Ectodermal cell (in vitro differentiated cells): ENCODE data around the gene LRRC4B.
"Not testable (repeated sequence)": the region's sequence is repeated elsewhere in the genome, so short reads cannot be mapped to it uniquely, and the experiment has no call there.

ENCODE experiments used
- H3K27ac ChIP-seq: 2 replicates; pipeline ENCODE4 v1.7.0; 2013; ENCODE audit warnings: mild to moderate bottlenecking, low read depth, low read length; ENCODE audit not compliant: insufficient read depth, poor library complexity, severe bottlenecking
- H3K27me3 ChIP-seq: 2 replicates; pipeline ENCODE4 v1.7.0; 2013; ENCODE audit warnings: mild to moderate bottlenecking, low read length; ENCODE audit not compliant: insufficient read depth, control insufficient read depth, poor library complexity, severe bottlenecking
- H3K36me3 ChIP-seq: one replicate; pipeline ENCODE4 v1.7.0; 2013; ENCODE audit warnings: low read length; ENCODE audit not compliant: control insufficient read depth, insufficient read depth
- H3K4me1 ChIP-seq: one replicate; pipeline ENCODE4 v1.7.0; 2013; ENCODE audit warnings: low read length; ENCODE audit not compliant: control insufficient read depth, insufficient read depth
- H3K4me3 ChIP-seq: 2 replicates; pipeline ENCODE4 v1.7.0; 2013; ENCODE audit warnings: low read depth, low read length, control low read depth; ENCODE audit not compliant: insufficient read depth
- H3K9me3 ChIP-seq: 2 replicates; pipeline ENCODE4 v1.7.0; 2013; ENCODE audit warnings: mild to moderate bottlenecking, low read length, moderate library complexity; ENCODE audit not compliant: control insufficient read depth
- WGBS, 2 experiments: methylation state at CpG; one replicate each; pipeline ENCODE4 v1.1.7; 2013; ENCODE audit warnings: missing lambda C conversion rate in 2 of 2; 5-methylcytosine and 5-hydroxymethylcytosine counted together

LRRC4B gene

DNA sequence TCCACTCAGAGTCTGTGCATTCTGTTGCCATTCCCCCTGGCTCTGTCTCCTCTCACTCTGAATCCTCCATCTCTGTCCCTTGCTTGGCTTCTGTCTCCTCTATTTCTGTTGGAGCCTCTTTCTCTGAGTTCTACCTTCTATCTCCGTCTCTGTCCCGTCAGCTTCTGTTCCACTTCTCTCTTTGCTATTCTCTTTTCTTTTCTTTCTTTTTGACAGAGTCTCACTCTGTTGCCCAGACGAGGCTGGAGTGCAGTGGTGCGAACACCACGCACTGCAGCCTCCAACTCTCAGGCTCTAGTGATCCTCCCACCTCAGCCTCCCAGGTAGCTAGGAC is 33.8 kb upstream of the LRRC4B start:
- H3K4me3 ChIP-seq, result no peak overlapping the region
- no peaks in the 10 kb centered on the region for H3K4me1 ChIP-seq
- H3K27me3 ChIP-seq, result peaks cover 16% of the 10 kb centered on the region
- no peaks in the 10 kb centered on the region for H3K36me3 ChIP-seq
- H3K9me3 ChIP-seq, result no peaks in the 10 kb centered on the region
- H3K27ac ChIP-seq, result no peak overlapping the region
- WGBS, 2 experiments, result 87% methylated on average over 5 of the region's 5 CpGs

DNA sequence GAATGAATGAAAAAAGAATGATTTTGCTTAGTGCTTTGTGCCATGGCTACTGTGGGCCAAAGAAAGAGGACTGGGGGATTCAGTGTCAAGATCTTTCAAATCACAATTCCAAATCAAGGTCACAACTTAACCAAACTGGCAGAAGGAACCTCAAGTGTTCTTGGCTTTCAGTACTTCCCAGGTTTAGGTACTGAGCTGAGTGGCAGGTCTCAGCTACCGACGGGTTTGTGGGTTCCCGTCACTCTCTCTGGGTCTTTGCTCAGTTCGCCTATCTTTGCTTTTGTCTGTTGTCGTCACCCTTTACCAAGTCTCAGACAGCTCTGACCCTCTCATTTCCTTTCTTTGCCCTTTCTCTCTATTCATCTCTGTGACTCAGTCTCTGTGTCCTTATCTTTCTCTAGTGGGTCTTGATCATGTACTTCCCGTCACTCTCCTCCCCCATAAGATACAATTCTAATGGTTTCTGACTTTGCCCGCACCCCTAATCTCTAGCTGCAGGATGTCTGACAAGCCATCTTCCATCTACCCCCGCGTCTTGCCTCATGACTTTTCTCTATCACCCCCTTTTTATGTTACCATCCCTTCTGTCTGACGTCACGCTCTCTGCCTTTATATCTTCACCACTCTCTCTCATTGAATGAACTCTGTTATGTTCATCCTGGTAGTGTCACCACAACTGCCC is 33.3 kb upstream of the LRRC4B start:
- H3K27me3 ChIP-seq, result peaks cover 11% of the 10 kb centered on the region

DNA sequence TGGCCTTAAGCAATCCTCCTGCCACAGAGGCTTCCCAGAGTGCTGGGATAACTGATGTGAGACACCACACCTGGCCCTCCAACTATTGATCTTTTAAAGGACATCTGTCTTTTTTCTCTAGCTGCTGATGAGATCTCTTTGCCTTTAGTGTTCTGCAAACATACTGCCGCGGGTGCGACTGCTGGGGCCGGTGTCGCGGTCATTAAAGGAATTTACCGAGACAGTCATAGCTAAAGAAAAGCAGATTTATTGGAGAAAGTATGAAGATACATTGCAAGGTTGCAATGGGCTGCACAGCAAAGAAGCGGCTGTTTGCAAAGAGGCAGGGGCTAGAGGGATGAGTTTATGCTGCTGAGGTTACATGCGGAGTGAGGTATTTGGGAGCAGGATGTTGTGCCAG is 31.2 kb upstream of the LRRC4B start:
- no peak overlapping the region for H3K4me3 ChIP-seq
- H3K36me3 ChIP-seq, result no peaks in the 10 kb centered on the region
- H3K9me3 ChIP-seq, result no peaks in the 10 kb centered on the region
- H3K27me3 ChIP-seq, result peaks cover 8% of the 10 kb centered on the region
- H3K4me1 ChIP-seq, result no peaks in the 10 kb centered on the region
- no peak overlapping the region for H3K27ac ChIP-seq
- WGBS, 2 experiments, result 90 to 94% methylated on average over 9 of the region's 9 CpGs

More for the DNA sequence above, 33.3 kb upstream of the LRRC4B start:
- Histone ChIP-seq H3K27ac (no peak overlapping the region), H3K4me1 (no peaks in the 10 kb centered on the region), H3K9me3 (no peaks in the 10 kb centered on the region), H3K4me3 (no peak overlapping the region), H3K36me3 (no peaks in the 10 kb centered on the region)
- 83 to 86% methylated on average over 11 of the region's 11 CpGs for WGBS, 2 experiments

DNA sequence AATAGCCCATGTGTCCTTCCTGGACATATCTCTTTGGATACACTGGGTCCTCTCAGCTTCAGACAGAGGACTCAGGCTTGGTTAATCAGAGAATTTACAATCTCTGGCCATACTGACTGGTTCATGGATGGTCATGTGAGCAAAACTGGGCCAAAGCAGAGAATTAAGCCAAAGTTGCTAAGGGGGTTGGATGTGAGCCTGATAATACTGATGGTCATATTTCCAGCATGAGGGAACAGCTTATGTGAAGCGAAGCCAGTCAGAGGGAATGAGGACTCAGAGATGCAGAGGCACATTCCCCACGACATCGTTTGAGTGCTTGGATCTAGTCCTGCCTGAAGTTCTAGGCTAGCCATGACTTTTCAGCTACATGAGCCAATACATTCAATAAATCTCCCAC is 22.0 kb upstream of the LRRC4B start:
- Histone ChIP-seq H3K9me3 (no peaks in the 10 kb centered on the region), H3K36me3 (no peaks in the 10 kb centered on the region), H3K27me3 (no peaks in the 10 kb centered on the region), H3K27ac (no peak overlapping the region), H3K4me3 (no peak overlapping the region), H3K4me1 (no peaks in the 10 kb centered on the region)
- WGBS, 2 experiments, result 68 to 78% methylated on average over 3 of the region's 3 CpGs

DNA sequence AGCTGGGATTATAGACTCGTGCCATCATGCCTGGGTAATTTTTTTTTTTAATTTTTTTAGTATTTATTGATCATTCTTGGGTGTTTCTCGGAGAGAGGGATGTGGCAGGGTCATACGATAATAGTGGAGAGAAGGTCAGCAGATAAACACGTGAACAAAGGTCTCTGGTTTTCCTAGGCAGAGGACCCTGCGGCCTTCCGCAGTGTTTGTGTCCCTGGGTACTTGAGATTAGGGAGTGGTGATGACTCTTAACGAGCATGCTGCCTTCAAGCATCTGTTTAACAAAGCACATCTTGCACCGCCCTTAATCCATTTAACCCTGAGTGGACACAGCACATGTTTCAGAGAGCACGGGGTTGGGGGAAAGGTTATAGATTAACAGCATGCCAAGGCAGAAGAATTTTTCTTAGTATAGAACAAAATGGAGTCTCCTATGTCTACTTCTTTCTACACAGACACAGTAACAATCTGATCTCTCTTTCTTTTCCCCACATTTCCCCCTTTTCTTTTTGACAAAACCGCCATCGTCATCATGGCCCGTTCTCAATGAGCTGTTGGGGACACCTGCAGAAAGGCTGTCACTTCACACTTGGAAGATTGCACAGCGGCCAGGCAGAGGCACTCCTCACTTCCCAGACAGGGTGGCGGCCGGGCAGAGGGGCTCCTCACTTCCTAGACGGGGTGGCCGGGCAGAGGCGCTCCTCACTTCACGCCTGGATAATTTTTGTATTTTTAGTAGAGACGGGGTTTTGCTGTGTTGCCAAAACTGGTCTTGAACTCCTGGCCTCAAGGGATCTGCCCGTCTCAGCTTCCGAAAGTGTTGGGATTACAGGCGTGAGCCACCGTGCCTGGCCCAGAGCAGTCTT is 13.8 kb upstream of the LRRC4B start:
- WGBS, 2 experiments, result 81 to 88% methylated on average over 19 of the region's 24 CpGs
- H3K27me3 ChIP-seq, H3K4me3 ChIP-seq, H3K36me3 ChIP-seq, H3K4me1 ChIP-seq, H3K27ac ChIP-seq, H3K9me3 ChIP-seq: not testable (repeated sequence)

DNA sequence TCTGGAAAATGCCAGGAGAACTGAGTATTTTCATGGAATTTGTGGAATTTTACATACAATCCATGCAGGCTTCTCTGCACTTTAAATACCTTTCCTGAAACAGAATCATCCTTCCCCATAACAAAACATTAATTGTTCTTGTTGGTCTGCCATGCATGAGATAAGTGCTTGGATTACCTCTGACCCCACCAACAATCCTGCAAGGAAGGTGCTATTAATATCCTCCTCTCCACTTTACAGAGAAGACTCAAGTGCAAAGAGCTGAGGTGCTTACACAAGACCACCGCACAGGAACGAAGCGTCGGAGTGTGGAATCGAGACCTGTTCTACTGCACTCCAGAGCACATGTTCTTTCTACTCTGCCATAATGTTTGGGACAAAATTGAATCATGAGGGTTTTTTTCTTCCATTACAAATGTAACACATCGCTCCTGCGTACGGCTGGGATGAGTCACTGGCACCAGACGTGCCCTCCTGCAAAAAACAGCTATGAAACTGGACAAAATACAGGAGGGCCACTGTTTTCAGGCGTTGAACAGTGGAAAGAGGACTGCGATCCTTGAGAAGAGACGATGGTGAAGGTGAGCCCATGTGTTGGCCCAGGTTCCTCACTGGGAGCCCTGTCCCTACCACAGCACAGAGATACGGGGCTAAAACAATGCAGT is 12.9 kb upstream of the LRRC4B start:
- H3K4me3 ChIP-seq, result no peak overlapping the region
- no peak overlapping the region for H3K27ac ChIP-seq
- H3K4me1 ChIP-seq, result no peaks in the 10 kb centered on the region
- H3K27me3 ChIP-seq, result no peaks in the 10 kb centered on the region
- H3K36me3 ChIP-seq, result no peaks in the 10 kb centered on the region
- 88 to 89% methylated on average over 13 of the region's 13 CpGs for WGBS, 2 experiments
- peaks cover 2% of the 10 kb centered on the region for H3K9me3 ChIP-seq

DNA sequence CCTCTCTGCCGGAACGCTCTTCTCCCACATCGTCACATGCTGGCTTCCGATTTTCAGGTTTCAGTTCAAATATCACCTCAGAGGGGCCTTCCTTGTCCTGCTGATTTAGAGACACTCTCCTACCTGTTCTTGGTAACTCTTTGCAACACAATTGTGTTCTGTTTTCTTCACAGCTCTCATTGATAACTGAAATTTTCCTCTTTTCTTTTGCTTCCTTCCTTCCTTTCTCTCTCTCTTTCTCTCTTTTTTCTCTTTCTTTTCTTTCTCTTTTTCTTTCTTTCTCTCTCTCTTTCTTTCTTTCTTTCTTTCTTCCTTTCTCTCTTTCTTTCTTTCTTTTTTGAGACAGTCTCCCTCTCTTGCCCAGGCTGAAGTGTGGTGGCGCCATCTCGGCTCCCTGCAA is 12.0 kb upstream of the LRRC4B start:
- Histone ChIP-seq H3K27ac (no peak overlapping the region), H3K4me1 (no peaks in the 10 kb centered on the region), H3K9me3 (peaks cover 2% of the 10 kb centered on the region), H3K36me3 (no peaks in the 10 kb centered on the region), H3K27me3 (no peaks in the 10 kb centered on the region), H3K4me3 (no peak overlapping the region)
- 89 to 93% methylated on average over 6 of the region's 6 CpGs for WGBS, 2 experiments

DNA sequence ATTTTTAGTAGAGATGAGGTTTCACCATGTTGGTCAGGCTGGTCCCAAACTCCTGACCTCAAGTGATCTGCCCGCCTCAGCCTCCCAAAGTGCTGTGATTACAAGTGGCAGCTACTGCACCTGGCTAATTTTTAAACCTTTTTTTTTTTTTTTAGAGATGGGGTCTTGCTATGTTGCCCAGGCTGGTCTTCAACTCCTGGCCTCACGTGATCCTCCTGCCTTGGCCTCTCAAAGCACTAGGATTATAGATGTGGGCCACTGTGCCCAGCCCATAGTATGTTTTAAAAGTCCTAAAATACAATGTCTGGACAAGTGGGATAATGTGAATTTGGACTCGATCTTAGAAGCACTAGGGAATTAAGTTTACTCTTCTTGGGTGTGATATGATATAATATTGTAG is 8.5 kb upstream of the LRRC4B start:
- H3K27me3 ChIP-seq, H3K4me3 ChIP-seq, H3K4me1 ChIP-seq, H3K27ac ChIP-seq, H3K36me3 ChIP-seq, H3K9me3 ChIP-seq: not testable (repeated sequence)
- 69 to 76% methylated on average over 3 of the region's 3 CpGs for WGBS, 2 experiments

DNA sequence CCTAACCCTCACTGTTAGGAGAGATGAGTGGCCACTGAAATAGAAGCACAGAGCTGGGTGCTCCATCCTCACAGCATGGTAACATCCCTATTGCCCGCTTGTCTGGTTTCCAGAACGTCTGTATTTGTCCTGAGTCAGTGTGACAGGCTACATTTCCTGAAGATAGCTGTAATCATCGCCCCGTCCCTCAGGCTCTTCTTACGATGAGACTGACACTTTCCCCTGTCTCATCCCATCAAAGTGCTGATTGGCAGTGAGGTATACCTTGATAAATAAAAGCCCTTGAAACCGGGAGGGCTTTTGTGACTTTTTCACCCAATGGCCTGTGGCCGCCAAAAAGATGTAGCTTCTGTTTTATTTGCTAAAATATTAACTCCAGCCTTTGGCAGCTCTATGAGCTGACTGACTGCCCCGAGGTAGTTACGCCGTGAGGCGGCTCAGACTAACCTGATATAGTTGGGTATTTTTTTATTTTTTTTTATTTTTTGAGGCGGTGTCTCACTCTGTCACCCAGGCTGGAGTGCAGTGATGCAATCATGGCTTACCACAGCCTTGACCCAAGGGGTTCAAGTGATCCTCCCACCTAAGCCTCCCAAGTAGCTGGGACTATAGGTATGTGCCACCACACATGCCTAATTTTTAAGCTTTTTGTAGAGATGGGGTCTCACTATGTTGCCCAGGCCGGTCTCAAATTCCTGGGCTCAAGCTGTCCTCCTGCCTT is 5.7 kb upstream of the LRRC4B start:
- Histone ChIP-seq H3K4me3 (no peak overlapping the region), H3K27ac (no peak overlapping the region), H3K36me3 (no peaks in the 10 kb centered on the region), H3K9me3 (no peaks in the 10 kb centered on the region), H3K27me3 (no peaks in the 10 kb centered on the region), H3K4me1 (no peaks in the 10 kb centered on the region)
- 82 to 89% methylated on average over 13 of the region's 13 CpGs for WGBS, 2 experiments

DNA sequence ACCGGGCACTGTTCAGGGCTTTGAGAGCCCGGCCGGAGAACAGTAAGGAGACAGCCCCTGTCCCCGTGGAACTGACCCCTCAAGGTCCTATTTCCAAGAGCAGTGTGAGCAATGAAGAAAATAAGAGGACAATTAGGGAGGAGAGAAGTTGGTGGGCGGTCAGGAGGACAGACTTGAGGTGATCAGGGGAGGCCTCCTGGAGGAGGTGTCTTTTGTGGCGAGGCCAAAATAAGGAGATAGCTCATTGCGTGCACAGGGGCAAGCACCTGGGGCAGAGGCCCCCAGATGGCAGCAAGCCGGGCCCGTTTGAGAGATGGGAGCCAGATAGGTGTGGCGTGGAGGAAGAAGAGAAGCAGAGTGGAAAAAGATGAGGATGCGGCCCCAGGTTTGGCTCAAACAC is 2.8 kb upstream of the LRRC4B start:
- Histone ChIP-seq H3K9me3 (no peaks in the 10 kb centered on the region), H3K4me3 (no peak overlapping the region), H3K27me3 (peaks cover 11% of the 10 kb centered on the region), H3K36me3 (no peaks in the 10 kb centered on the region), H3K27ac (no peak overlapping the region), H3K4me1 (peaks cover 9% of the 10 kb centered on the region)
- 79 to 85% methylated on average over 11 of the region's 11 CpGs for WGBS, 2 experiments
